Vagina (tissue), 2 donors: Measurements from ENCODE around the gene SNIP1. TPM values are rescaled to one million over a fixed set of nuclear protein-coding genes. Genes with fewer than 3 reads are reported as not detected.

ENCODE experiments used
- DNase-seq, 2 donors: peaks; one replicate each; pipeline ENCODE4 v3.0.0-alpha.2; 2017; ENCODE audit errors: extremely low spot score in 2 of 2
- H3K27ac ChIP-seq: fragments of 200-600 bp; sonication (generic); one replicate; pipeline ENCODE4 v1.5.1; 2019
- H3K27me3 ChIP-seq: fragments of 200-600 bp; sonication (generic); one replicate; pipeline ENCODE4 v1.5.1; 2019
- H3K36me3 ChIP-seq, 2 donors: fragments of 200-600 bp; sonication (generic); one replicate each; pipeline ENCODE4 v1.5.1; 2017 to 2019
- H3K4me1 ChIP-seq: fragments of 200-600 bp; sonication (generic); one replicate; pipeline ENCODE4 v1.5.1; 2019
- H3K4me3 ChIP-seq, 2 donors: fragments of 200-600 bp; sonication (generic); 1 replicate in 1 of 2; 2 replicates in 1 of 2; pipeline ENCODE4 v1.5.1; 2016 to 2019
- H3K9me3 ChIP-seq: fragments of 200-600 bp; sonication (generic); one replicate; pipeline ENCODE4 v1.5.1; 2019
- POLR2A ChIP-seq, 2 donors: fragments of 450-650 bp; IDR thresholded peaks; one replicate each; pipeline ENCODE4 v1.6.1; 2017; ENCODE audit warnings: antibody characterized with exemption in 2 of 2, mild to moderate bottlenecking in 2 of 2, moderate library complexity in 2 of 2
- POLR2AphosphoS5 ChIP-seq, 2 donors: sonication (generic); formaldehyde crosslinking; IDR thresholded peaks; one replicate each; pipeline ENCODE4 v1.9.0; 2017; ENCODE audit warnings: antibody characterized with exemption in 2 of 2, mild to moderate bottlenecking in 2 of 2, low read depth in 1 of 2; ENCODE audit not compliant: insufficient read depth in 1 of 2
- intact Hi-C: fragments of 100-400 bp; cut with DNase I; formaldehyde crosslinking; loops from one replicate; pipeline ENCODE4 v1.15.1; 2023
- total RNA-seq: library from RNA; depleted of rRNA; stranded (reverse); fragments of >200 nt; gene quantifications from one replicate; pipeline ENCODE4 v1.2.3, GENCODE V29; 2016
- TF ChIP-seq, protein P1 (sequence below), 3 experiments: fragments of 450-650 bp in 2 of 3; fragments of 200-600 bp in 1 of 3; sonication (generic) in 1 of 3; IDR thresholded peaks; one replicate each; pipeline ENCODE4 v1.5.1; 2017 to 2019; ENCODE audit warnings: antibody characterized with exemption in 3 of 3, mild to moderate bottlenecking in 2 of 3, moderate library complexity in 2 of 3

The SNIP1 gene
- total RNA-seq, 1 donor from 2014 or later: 16.5 TPM

DNA sequence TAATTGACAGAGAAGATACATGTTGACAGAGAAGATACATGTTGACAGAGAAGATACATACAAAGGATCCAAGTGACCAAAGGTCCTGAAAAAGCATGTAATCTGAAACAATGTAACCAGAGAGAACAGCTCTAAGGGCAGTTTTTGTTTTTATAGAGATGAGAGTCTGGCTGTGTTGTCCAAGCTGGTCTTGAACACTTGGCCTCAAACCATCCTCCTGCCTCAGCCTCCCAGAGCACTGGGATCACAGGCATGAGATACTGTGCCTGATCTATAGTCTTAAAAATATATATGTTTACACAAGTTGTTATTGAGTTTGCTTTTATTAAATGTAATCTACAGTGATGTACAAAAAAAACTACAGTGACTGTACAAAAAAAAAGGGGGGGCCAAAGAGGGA, 52.0 kb downstream of the SNIP1 start:
- TF ChIP-seq POLR2A (IDR thresholded peaks at IDR 0.05): no peak
- no peak for TF ChIP-seq POLR2AphosphoS5 (IDR thresholded peaks at IDR 0.05; ENCODE audit: insufficient read depth in 1 of 2, low read depth in 1 of 2)
- TF ChIP-seq, protein P1, sequence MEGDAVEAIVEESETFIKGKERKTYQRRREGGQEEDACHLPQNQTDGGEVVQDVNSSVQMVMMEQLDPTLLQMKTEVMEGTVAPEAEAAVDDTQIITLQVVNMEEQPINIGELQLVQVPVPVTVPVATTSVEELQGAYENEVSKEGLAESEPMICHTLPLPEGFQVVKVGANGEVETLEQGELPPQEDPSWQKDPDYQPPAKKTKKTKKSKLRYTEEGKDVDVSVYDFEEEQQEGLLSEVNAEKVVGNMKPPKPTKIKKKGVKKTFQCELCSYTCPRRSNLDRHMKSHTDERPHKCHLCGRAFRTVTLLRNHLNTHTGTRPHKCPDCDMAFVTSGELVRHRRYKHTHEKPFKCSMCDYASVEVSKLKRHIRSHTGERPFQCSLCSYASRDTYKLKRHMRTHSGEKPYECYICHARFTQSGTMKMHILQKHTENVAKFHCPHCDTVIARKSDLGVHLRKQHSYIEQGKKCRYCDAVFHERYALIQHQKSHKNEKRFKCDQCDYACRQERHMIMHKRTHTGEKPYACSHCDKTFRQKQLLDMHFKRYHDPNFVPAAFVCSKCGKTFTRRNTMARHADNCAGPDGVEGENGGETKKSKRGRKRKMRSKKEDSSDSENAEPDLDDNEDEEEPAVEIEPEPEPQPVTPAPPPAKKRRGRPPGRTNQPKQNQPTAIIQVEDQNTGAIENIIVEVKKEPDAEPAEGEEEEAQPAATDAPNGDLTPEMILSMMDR (IDR thresholded peaks at IDR 0.05): no peak
- intact Hi-C loops: no loop called here

DNA sequence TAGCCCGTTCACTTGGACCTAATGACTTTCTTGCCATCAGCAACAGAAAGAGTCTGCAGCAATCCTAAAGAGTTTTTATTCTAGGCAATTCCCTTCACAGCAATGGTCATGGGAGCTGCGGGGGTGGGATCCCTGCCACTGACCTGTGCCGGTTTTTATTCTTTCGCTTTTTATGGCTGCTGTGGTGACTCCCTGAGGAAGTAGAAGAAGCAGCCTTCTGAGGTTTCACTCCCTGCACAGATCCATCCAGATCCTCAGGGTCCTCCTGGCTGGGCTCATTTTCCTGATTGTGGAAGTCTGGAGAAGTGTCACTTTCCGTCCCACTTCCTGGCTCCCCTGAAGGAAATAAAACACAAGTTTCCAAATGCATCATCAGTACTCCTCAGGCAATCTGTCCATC, 52.4 kb downstream of the SNIP1 start:
- Histone ChIP-seq H3K4me1 (peaks cover 8% of the 10 kb centered on the region), H3K27me3 (no peaks in the 10 kb centered on the region), H3K27ac (no peak overlapping the region), H3K4me3 (no peak overlapping the region), H3K36me3 (peaks cover 3 to 41% of the 10 kb centered on the region in 2 donors), H3K9me3 (no peaks in the 10 kb centered on the region)
- intact Hi-C loops: no loop called here
- no peak for TF ChIP-seq POLR2AphosphoS5 (IDR thresholded peaks at IDR 0.05; ENCODE audit: insufficient read depth in 1 of 2, low read depth in 1 of 2)
- TF ChIP-seq, protein P1 (IDR thresholded peaks at IDR 0.05): no peak
- TF ChIP-seq POLR2A (IDR thresholded peaks at IDR 0.05): no peak
- no peak for DNase-seq

More for the DNA sequence above, 52.0 kb downstream of the SNIP1 start:
- Histone ChIP-seq H3K4me1 (peaks cover 8% of the 10 kb centered on the region), H3K27ac (no peak overlapping the region), H3K4me3 (no peak overlapping the region), H3K27me3 (no peaks in the 10 kb centered on the region), H3K36me3 (peaks cover 3 to 41% of the 10 kb centered on the region in 2 donors), H3K9me3 (no peaks in the 10 kb centered on the region)
- no peak for DNase-seq

DNA sequence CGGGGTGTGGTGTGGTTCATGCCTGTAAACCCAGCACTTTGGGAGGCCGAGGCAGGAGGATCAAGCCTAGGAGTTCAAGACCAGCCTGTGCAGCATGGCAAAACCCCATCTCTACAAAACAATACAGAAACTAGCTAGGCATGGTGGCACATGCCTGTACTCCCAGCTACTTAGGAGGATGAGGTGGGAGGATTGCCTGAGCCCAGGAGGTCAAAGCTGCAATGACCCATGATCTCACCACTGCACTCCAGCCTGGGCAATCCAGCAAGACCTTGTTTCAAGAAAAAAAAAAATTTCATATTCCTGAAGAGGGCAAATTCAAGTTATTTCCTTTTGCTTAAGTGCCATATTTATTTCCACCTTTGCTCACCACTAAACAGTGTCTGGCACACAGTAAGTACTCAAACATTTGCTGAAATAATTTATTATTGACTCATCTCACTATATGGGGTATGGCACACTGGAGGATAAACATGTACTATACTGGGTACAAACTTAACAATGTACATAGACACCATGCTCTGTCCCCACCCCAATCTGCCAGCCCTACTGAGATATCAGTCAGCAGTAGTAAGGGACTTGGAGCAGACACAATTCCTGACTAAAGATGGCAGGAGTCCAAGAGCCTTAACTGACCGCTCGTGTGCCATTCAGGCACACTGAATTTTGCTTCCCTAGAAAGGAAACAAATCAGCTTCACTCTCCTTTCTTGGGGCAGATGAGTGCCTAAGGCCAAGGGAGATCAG, 55.0 kb downstream of the SNIP1 start:
- Histone ChIP-seq H3K4me1 (peaks cover 8% of the 10 kb centered on the region), H3K27ac (no peak overlapping the region), H3K4me3 (no peak overlapping the region), H3K27me3 (no peaks in the 10 kb centered on the region), H3K9me3 (no peaks in the 10 kb centered on the region), H3K36me3 (peaks cover 3 to 38% of the 10 kb centered on the region in 2 donors)
- TF ChIP-seq POLR2AphosphoS5 (IDR thresholded peaks at IDR 0.05; ENCODE audit: insufficient read depth in 1 of 2, low read depth in 1 of 2) (no peak), POLR2A (IDR thresholded peaks at IDR 0.05) (no peak)
- TF ChIP-seq, protein P1 (IDR thresholded peaks at IDR 0.05): no peak
- intact Hi-C loops: no loop called here
- no peak for DNase-seq

DNA sequence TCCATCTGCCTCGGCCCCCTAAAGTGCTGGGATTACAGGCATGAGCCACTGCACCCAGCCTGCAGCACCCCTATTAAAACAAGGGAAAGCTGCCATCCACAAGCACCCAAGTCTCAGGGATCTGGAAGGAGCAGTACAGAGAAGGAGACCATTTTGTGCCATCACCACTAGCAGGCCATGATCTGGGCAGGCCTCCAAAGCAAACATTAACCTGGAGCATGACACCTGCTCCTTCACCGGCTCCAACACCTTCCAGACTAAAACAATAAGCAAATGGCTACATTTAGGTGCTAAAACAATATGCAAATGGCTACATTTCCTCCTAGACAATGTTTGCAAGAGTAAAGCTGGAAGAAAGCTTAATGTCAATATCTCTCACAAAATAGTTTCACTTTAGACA, 56.3 kb downstream of the SNIP1 start:
- H3K27ac ChIP-seq: no peak overlapping the region
- H3K27me3 ChIP-seq: no peaks in the 10 kb centered on the region
- intact Hi-C loops: no loop called here
- TF ChIP-seq POLR2A (IDR thresholded peaks at IDR 0.05): no peak
- TF ChIP-seq, protein P1 (IDR thresholded peaks at IDR 0.05): no peak
- no peak for TF ChIP-seq POLR2AphosphoS5 (IDR thresholded peaks at IDR 0.05; ENCODE audit: insufficient read depth in 1 of 2, low read depth in 1 of 2)
- H3K36me3 ChIP-seq: peaks cover 3 to 38% of the 10 kb centered on the region in 2 donors
- no peaks in the 10 kb centered on the region for H3K9me3 ChIP-seq
- H3K4me1 ChIP-seq: peaks cover 8% of the 10 kb centered on the region
- DNase-seq: no peak
- no peak overlapping the region for H3K4me3 ChIP-seq

DNA sequence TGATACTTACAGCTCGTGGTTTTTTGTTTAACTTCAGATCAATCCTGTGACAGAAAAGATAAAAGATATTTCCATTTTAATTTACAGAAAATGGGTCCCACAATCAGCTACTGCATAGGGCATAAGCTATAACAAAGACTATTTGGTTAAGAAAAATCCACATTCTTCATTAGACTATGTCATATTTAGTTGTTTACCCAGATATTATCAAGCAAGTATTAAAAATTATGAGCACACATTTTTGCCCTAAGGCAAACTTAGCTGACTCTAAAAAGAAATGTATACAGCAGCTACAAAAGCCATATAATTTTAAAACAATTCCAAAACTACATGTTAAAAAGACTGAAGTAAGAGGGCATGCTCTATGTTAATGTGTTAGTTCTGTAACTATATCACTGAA, 58.2 kb downstream of the SNIP1 start:
- TF ChIP-seq POLR2A (IDR thresholded peaks at IDR 0.05) (no peak), POLR2AphosphoS5 (IDR thresholded peaks at IDR 0.05; ENCODE audit: insufficient read depth in 1 of 2, low read depth in 1 of 2) (no peak)
- TF ChIP-seq, protein P1 (IDR thresholded peaks at IDR 0.05): no peak
- H3K4me1 ChIP-seq: peaks cover 8% of the 10 kb centered on the region
- no peak overlapping the region for H3K27ac ChIP-seq
- no peak overlapping the region for H3K4me3 ChIP-seq
- intact Hi-C loops: no loop called here
- DNase-seq: no peak
- H3K27me3 ChIP-seq: no peaks in the 10 kb centered on the region
- peaks cover 0 to 47% of the 10 kb centered on the region in 2 donors for H3K36me3 ChIP-seq
- H3K9me3 ChIP-seq: no peaks in the 10 kb centered on the region
